Central memory CD4-positive, alpha-beta T cell (primary cell): ENCODE results near the gene HOXB4.
A peak's percentile ranks its signal among the peaks of the same experiment; 100 is the strongest.

ENCODE experiments used
- DNase-seq: peaks from one replicate; pipeline ENCODE4 v3.0.0; 2022

HOXB4 gene

GRCh38 chr17:48558057-48558830, 19.9 kb downstream of the HOXB4 start:
- no peak for DNase-seq

- no peak for DNase-seq
Measured at GRCh38 chr17:48556576-48557401, 21.4 kb downstream of the HOXB4 start.

GRCh38 chr17:48556229-48556575, 21.9 kb downstream of the HOXB4 start:
- no peak for DNase-seq

GRCh38 chr17:48555258-48556228, 22.6 kb downstream of the HOXB4 start:
- DNase-seq = no peak

GRCh38 chr17:48554412-48555257, 23.5 kb downstream of the HOXB4 start:
- no peak for DNase-seq

GRCh38 chr17:48553826-48554225, 24.3 kb downstream of the HOXB4 start:
- no peak for DNase-seq

- DNase-seq = no peak
Measured at GRCh38 chr17:48553190-48553547, 25.0 kb downstream of the HOXB4 start.

GRCh38 chr17:48552466-48553189, 25.5 kb downstream of the HOXB4 start:
- DNase-seq = no peak

GRCh38 chr17:48551596-48552465, 26.3 kb downstream of the HOXB4 start:
- DNase-seq = no peak

- no peak for DNase-seq
Measured at GRCh38 chr17:48551214-48551555, 27.0 kb downstream of the HOXB4 start.

- no peak for DNase-seq
Measured at GRCh38 chr17:48550502-48551213, 27.5 kb downstream of the HOXB4 start.

GRCh38 chr17:48549914-48550501, 28.1 kb downstream of the HOXB4 start:
- DNase-seq = no peak

- DNase-seq = no peak
Measured at GRCh38 chr17:48549281-48549630, 28.9 kb downstream of the HOXB4 start.

GRCh38 chr17:48548523-48549280, 29.4 kb downstream of the HOXB4 start:
- DNase-seq = peak; percentile 9

GRCh38 chr17:48547808-48548522, 30.2 kb downstream of the HOXB4 start:
- DNase-seq = peak; percentile 46

- DNase-seq = peak; percentile 12
Measured at GRCh38 chr17:48546924-48547807, 31.0 kb downstream of the HOXB4 start.
